SK-N-SH treated with all-trans-retinoic acid at 6 μM for 48 hours (cell line): ENCODE results near the gene KIAA1755.
"Not testable (repeated sequence)": the region's sequence is repeated elsewhere in the genome, so short reads cannot be mapped to it uniquely, and the experiment has no call there.

Source experiments
- CREB5 ChIP-seq: fragments of 250-450 bp; sonication (Bioruptor Pico); IDR thresholded peaks from 2 replicates; pipeline ENCODE4 v1.5.1; 2020; ENCODE audit warnings: low read depth, mild to moderate bottlenecking, moderate library complexity
- CSDC2 ChIP-seq: fragments of 250-450 bp; sonication (Bioruptor Pico); IDR thresholded peaks from 2 replicates; pipeline ENCODE4 v1.5.0; 2020; ENCODE audit warnings: mild to moderate bottlenecking, moderate library complexity
- ISL1 ChIP-seq: fragments of 250-450 bp; sonication (Bioruptor Pico); IDR thresholded peaks from 2 replicates; pipeline ENCODE4 v2.1.2; 2022; ENCODE audit warnings: mild to moderate bottlenecking, moderate library complexity
- RARB ChIP-seq: fragments of 250-450 bp; sonication (Bioruptor Pico); IDR thresholded peaks from 2 replicates; pipeline ENCODE4 v1.8.0; 2021; ENCODE audit warnings: mild to moderate bottlenecking, moderate library complexity
- TCF4 ChIP-seq: fragments of 250-450 bp; sonication (Bioruptor Pico); IDR thresholded peaks from 2 replicates; pipeline ENCODE4 v1.8.0; 2021; ENCODE audit warnings: mild to moderate bottlenecking, moderate library complexity, borderline replicate concordance
- TOX ChIP-seq: fragments of 250-450 bp; sonication (Bioruptor Pico); IDR thresholded peaks from 2 replicates; pipeline ENCODE4 v1.8.0; 2021; ENCODE audit warnings: mild to moderate bottlenecking, moderate library complexity, borderline replicate concordance
- TSHZ2 ChIP-seq: fragments of 250-450 bp; sonication (Bioruptor Pico); IDR thresholded peaks from 2 replicates; pipeline ENCODE4 v1.5.0; 2020; ENCODE audit warnings: mild to moderate bottlenecking, moderate library complexity
- ZFP3 ChIP-seq: fragments of 250-450 bp; sonication (Bioruptor Pico); IDR thresholded peaks from 2 replicates; pipeline ENCODE4 v1.5.0; 2020; ENCODE audit warnings: mild to moderate bottlenecking, moderate library complexity

GRCh38 chr20:38281176-38281915 is 20.8 kb upstream of the KIAA1755 start:
- TF ChIP-seq ISL1, TCF4, ZFP3, TOX, RARB, TSHZ2, CREB5, CSDC2 (CRISPR knock-in tag): not testable (repeated sequence)
